GM19467 (cell line): Measurements from ENCODE around the gene BMAL1.
"Not testable (repeated sequence)": the region's sequence is repeated elsewhere in the genome, so short reads cannot be mapped to it uniquely, and the experiment has no call there.

ENCODE experiments used
- ATAC-seq: cut with Tn5 transposase; IDR thresholded peaks from one replicate; pipeline ENCODE4 v1.9.1; 2021; ENCODE audit warnings: mild to moderate bottlenecking, moderate library complexity; ENCODE audit not compliant: unreplicated experiment

Gene BMAL1

GRCh38 chr11:13368041-13368446, 90.5 kb downstream of the BMAL1 start:
- no peak for ATAC-seq

GRCh38 chr11:13373216-13373615, 95.6 kb downstream of the BMAL1 start:
- ATAC-seq: no peak

GRCh38 chr11:13375798-13376197, 98.2 kb downstream of the BMAL1 start:
- ATAC-seq: no peak

- no peak for ATAC-seq
Measured at GRCh38 chr11:13376402-13376801, 98.8 kb downstream of the BMAL1 start.

DNA sequence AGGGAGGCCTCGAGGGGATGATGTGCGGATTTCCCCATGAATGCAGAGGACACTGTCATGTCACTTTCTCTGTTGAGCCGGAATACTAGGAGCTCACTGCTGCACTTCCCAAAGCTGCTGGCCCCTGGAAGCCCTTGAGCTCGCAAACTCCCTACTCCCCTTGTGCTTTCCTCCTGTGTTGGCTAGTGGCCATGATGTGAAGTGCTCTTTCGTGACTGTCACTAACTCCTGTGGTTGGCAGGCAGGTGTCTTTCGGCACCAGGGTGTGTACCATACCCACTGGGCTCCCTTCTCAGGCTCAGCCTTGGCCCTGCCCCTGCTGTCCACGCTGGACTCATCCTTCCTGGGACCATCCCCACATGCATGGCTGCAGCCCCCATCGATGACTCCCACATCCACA, 99.2 kb downstream of the BMAL1 start:
- ATAC-seq: no peak

GRCh38 chr11:13378316-13378715, 100.7 kb downstream of the BMAL1 start:
- no peak for ATAC-seq

GRCh38 chr11:13380731-13381130, 103.1 kb downstream of the BMAL1 start:
- ATAC-seq: no peak

- no peak for ATAC-seq
Measured at GRCh38 chr11:13382751-13383150, 105.2 kb downstream of the BMAL1 start.

DNA sequence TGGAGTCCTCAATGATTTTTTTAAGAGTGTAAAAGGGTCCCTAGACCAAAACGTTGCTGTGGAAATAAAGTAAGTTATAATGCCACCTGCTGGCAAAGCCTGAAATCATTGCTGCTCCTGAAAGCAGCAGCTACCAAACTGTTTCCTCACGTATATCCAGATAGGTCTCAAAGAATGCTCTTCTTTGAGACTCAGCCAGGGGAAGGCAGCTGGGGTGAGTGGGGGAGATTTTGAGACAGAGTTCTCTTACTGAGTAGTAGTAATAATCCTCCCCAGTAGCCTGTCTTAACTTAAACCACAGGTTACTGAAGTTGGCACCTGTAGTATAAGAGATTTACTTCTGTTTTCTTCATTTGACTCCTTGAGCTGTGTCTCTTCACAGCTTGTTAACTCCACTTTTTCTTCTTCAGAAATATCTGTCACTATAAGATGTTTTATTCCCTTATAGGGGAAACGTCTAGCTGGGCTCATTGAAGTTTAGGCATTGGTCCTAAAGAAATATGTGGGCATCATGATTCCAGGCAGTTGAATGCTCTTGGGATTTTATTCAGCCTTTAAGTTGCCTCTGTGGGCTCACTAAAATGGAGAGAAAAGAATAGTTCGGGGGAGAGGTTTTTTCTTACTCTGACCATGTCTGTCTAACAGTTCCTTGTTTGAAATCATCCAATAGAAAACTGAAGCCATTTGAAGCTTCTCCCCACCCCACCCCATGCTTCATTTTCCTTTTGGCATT, 107.5 kb downstream of the BMAL1 start:
- ATAC-seq: no peak

DNA sequence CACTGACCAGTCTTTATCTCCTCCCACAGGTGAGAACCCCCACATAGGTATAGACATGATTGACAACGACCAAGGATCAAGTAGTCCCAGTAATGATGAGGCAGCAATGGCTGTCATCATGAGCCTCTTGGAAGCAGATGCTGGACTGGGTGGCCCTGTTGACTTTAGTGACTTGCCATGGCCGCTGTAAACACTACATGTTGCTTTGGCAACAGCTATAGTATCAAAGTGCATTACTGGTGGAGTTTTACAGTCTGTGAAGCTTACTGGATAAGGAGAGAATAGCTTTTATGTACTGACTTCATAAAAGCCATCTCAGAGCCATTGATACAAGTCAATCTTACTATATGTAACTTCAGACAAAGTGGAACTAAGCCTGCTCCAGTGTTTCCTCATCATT, 109.0 kb downstream of the BMAL1 start:
- ATAC-seq: no peak

DNA sequence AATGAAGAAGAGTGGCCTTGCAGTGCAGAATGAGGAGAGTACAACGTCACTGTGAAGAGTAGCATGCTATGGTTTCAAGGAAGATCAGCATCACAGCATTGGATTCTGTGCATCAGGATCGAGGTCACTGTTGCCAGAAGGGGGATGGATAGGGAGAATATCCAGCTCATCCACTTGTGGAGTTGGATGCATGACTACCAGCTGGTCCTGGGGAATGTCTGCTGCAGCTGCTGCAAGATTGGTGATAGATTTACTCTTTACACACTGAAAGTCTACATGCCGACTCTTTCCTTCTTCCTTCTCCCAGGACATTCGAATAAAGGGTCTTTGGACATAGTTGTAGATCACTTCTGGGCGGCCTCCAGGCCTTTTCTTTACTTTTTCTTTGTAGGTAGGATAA, 111.2 kb downstream of the BMAL1 start:
- ATAC-seq: no peak

- no peak for ATAC-seq
Measured at GRCh38 chr11:13391217-13391616, 113.6 kb downstream of the BMAL1 start.

- not testable (repeated sequence) for ATAC-seq
Measured at GRCh38 chr11:13398335-13398734, 120.7 kb downstream of the BMAL1 start.

DNA sequence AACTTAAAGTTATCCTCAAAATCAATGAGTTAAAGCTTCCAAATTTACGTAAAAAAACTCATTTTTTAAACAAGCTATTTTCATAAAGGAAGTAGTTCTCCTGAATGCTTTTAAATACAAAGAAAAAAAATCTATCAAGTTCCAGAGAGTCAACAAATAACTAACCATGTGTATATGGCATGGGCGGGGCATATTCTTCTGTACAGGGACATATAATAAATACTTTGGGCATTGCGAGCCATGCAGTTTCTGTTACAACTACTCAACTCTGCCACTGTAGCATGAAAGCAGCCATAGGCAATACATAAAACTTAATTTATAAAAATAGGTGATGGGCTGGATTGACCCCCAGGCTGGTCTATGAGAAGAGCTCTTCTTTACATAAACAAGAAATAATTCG, 127.6 kb downstream of the BMAL1 start:
- no peak for ATAC-seq

GRCh38 chr11:13415201-13415600, 137.6 kb downstream of the BMAL1 start:
- no peak for ATAC-seq

GRCh38 chr11:13421561-13421960, 144.0 kb downstream of the BMAL1 start:
- no peak for ATAC-seq

DNA sequence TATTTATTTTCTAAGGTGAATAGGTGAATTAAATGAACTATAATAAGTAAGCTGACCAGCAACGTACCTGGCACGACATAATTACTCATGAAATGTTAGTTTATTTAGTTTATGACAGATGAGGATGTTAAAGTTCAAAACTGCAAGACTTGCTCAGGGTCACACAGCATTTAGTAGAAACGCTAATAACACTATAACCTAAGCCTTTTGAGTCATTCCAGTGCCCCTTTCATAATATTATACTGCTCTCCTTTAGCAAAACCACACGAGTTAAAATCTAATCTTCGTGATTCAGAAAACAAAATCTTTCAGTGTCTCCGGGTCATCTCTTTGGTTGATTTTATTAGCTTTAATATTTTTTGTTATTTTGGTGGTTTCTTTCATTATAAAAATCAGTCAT, 145.8 kb downstream of the BMAL1 start:
- no peak for ATAC-seq

GRCh38 chr11:13427440-13427839, 149.8 kb downstream of the BMAL1 start:
- ATAC-seq: no peak

DNA sequence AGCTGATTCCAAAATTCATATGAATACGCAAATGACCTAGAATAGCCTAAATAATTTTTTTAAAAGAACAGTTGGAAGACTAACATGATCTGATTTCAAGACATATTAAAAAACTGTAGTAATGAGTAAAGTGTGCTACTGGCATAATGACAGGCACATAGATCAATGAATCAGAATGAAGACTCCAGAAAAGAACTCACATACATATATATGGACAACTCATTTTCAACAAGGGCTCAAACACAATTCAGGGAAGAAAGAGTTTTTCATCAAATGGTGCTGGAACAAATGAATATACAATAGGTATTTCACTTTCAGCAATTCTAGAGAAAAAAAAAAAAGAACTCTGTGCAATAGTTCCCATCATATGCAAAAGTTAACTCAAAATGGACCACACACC, 151.7 kb downstream of the BMAL1 start:
- no peak for ATAC-seq

DNA sequence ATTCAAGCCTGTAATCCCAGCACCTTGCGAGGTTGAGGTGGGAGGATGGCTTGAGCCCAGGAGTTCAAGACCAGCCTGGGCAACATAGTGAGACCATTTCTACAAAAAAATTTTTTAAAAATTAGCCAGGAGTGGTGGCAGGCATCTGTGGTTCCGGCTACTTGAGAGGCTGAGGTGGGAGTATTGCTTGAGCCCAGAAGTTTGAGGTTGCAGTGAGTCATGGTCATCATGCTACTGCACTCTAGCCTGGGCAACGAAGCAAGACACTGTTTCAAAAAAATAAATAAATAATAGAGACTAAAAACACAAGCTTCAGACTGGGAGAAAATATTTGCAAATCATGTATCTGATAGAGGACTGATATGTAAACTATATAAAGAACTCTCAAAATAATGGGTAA, 152.2 kb downstream of the BMAL1 start:
- ATAC-seq: no peak

- ATAC-seq: no peak
Measured at GRCh38 chr11:13433437-13433836, 155.8 kb downstream of the BMAL1 start.

DNA sequence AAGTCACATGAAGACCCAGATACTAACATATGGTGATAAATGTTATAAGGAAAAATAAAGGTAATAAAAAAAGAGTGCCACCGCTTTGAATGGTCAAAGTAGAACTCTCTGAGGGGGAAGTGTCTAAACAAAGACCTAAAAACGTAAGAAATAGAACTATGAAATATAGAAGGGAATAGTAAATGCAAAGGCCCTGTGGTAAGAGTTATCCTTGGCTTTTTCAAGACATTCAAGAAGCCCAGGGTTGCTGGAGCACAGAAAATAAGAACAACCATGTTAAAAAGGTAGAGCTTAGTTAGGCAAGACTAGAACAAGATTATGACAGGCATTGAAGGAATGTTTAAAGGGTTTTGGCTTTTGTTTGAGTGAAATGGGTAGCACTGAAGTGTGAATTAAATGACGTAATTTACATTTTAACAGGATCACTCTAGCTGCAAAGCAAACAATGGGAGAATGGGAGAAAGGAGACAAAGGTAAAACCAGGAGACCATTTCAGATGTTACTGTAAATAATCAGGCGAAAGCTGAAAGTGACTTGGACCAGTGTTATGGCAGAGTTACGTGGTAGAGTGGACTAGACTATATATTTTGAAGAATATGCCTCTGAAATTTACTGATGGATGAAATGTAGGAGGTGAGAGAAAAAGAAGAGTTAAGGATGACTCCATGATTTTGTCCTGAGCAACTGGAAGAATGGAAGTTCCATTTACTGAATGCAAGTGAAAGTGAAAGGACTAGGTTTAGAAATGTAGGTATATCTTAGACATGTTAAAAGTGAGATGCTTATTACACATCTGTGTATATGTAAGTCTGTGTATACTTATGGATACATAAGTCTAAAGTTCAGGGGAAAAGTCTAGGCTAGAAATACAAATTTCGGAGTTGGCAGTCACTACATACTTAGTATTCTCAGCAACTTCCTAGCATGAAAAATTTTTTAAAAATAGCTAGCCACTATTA, 156.9 kb downstream of the BMAL1 start:
- no peak for ATAC-seq
